ENCODE data around the gene PTPRJ. TPM values are rescaled to one million over a fixed set of nuclear protein-coding genes. Genes with fewer than 3 reads are reported as not detected.
"Not testable (repeated sequence)": the region's sequence is repeated elsewhere in the genome, so short reads cannot be mapped to it uniquely, and the experiment has no call there.

PTPRJ gene
- total and polyA plus RNA-seq, 3 donors from 2014 or later: 4.3 to 8.2 (median 6.6) TPM

- no peak for TF ChIP-seq CTCF (IDR thresholded peaks at IDR 0.05)
- no peak for TF ChIP-seq POLR2A (IDR thresholded peaks at IDR 0.05)
- no peak overlapping the region for H3K4me3 ChIP-seq
- no peaks in the 10 kb centered on the region for H3K9me3 ChIP-seq
- no peak for DNase-seq
- H3K27ac ChIP-seq: no peak overlapping the region
- H3K27me3 ChIP-seq: no peaks in the 10 kb centered on the region
- WGBS, 2 donors: 90 to 92% methylated on average over 4 of the region's 4 CpGs
- H3K4me1 ChIP-seq: no peaks in the 10 kb centered on the region
- intact Hi-C loops (cut with DNase I; ENCODE audit: low total_unique reads): no loop called here
- H3K36me3 ChIP-seq (ENCODE audit: low read depth, missing control alignments): no peaks in the 10 kb centered on the region
Measured at GRCh38 chr11:48022445-48022844, 42.1 kb downstream of the PTPRJ start.

GRCh38 chr11:48023608-48024007, 43.2 kb downstream of the PTPRJ start:
- H3K4me1 ChIP-seq; DNase-seq; H3K27me3 ChIP-seq; H3K9me3 ChIP-seq; H3K27ac ChIP-seq; H3K4me3 ChIP-seq; intact Hi-C loops (cut with DNase I; ENCODE audit: low total_unique reads); H3K36me3 ChIP-seq (ENCODE audit: low read depth, missing control alignments): not testable (repeated sequence)
- WGBS, 2 donors: 87 to 95% methylated on average over 7 of the region's 7 CpGs

DNA sequence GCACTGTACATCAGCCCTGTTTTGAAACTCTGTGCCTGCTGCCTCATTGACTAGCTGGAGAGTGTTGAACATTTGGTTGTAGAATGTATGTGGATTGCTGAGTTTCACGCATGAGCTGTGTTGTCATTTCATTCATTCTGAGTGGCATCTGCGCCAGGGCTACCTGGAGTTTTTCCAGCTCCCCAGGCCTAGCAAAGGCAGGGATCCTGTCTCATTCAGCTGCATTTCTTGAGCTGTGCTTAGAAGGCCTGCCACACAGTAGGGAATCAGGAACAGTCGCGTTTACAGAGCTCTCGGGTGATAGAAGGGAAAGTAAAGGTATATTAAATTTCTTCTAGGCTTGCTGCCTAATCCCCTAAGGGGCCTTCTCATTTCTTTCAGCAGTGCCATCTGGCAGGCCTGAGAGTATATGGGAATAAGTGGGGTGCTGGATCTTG, 44.3 kb downstream of the PTPRJ start:
- Histone ChIP-seq H3K27ac (no peak overlapping the region), H3K9me3 (no peaks in the 10 kb centered on the region), H3K4me1 (no peaks in the 10 kb centered on the region), H3K4me3 (no peak overlapping the region), H3K36me3 (ENCODE audit: low read depth, missing control alignments) (no peaks in the 10 kb centered on the region), H3K27me3 (no peaks in the 10 kb centered on the region)
- WGBS, 2 donors: 81 to 90% methylated on average over 5 of the region's 5 CpGs
- intact Hi-C loops (cut with DNase I; ENCODE audit: low total_unique reads): no loop called here
- no peak for DNase-seq
- TF ChIP-seq CTCF (IDR thresholded peaks at IDR 0.05) (no peak), POLR2A (IDR thresholded peaks at IDR 0.05) (no peak)

DNA sequence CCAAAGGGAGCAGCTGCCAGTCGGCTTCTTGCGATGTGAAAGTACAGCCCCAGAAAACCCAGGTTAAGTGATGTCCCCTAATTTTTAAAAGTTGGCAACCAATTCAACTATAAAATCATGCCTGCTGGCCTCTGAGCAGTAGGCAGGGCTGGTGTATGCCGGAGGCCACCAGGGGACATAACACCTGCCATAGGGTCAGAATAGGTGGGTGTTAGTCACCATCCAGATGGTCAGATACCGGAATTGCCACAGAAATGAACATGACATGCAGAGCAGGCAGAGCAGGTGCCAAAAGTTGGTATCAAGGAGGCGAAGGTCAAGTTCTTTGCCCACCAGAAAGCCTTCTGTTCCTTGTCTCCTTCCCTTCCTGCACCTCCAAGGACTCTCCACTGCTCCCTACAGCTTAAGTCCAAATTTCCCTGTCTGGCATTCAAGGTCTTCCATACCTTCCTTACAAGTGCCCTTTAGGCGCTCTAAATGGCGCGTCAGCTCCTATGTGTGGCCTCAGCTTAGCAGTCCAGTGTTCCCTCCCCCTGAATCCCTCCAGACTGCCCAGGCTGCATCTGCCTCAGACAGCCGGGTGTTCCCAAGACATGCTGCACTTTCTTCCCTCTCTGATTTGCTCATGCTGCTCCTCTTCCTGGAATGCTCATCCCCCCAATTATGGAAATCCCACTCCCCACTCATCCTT, 45.1 kb downstream of the PTPRJ start:
- intact Hi-C loops (cut with DNase I; ENCODE audit: low total_unique reads): no loop called here
- no peak for DNase-seq
- TF ChIP-seq POLR2A (IDR thresholded peaks at IDR 0.05): no peak
- no peak for TF ChIP-seq CTCF (IDR thresholded peaks at IDR 0.05)
- Histone ChIP-seq H3K27ac (no peak overlapping the region), H3K27me3 (no peaks in the 10 kb centered on the region), H3K9me3 (no peaks in the 10 kb centered on the region), H3K36me3 (ENCODE audit: low read depth, missing control alignments) (no peaks in the 10 kb centered on the region), H3K4me3 (no peak overlapping the region), H3K4me1 (no peaks in the 10 kb centered on the region)
- 89 to 92% methylated on average over 9 of the region's 9 CpGs for WGBS, 2 donors

DNA sequence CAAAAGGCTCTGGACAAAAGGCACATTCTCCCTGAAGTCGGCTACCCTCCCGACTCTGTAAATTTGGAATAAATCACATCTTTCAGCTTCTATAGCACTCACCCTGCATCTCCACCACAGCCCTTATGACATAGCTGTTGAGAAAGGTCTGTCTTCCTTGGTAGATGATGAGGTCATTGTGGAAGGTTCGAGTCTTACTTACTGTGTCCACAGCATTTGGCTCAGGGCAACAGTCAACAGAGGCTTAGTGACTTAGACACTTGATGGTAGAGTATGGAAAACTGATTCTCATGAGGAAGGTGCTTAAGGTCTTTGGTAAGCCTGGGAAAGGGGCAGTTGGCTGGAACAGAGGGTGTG, 45.6 kb downstream of the PTPRJ start:
- intact Hi-C loops (cut with DNase I; ENCODE audit: low total_unique reads): no loop called here
- H3K9me3 ChIP-seq: no peaks in the 10 kb centered on the region
- H3K36me3 ChIP-seq (ENCODE audit: low read depth, missing control alignments): no peaks in the 10 kb centered on the region
- 59 to 71% methylated on average over 3 of the region's 3 CpGs for WGBS, 2 donors
- DNase-seq: no peak
- no peak overlapping the region for H3K27ac ChIP-seq
- no peak overlapping the region for H3K4me3 ChIP-seq
- H3K27me3 ChIP-seq: no peaks in the 10 kb centered on the region
- H3K4me1 ChIP-seq: no peaks in the 10 kb centered on the region
- TF ChIP-seq POLR2A (IDR thresholded peaks at IDR 0.05) (no peak), CTCF (IDR thresholded peaks at IDR 0.05) (no peak)
